GM19438 (cell line): ENCODE results near the gene ALG2.
A peak's percentile ranks its signal among the peaks of the same experiment; 100 is the strongest.

Experiments
- ATAC-seq: cut with Tn5 transposase; IDR thresholded peaks from one replicate; pipeline ENCODE4 v1.9.1; 2021; ENCODE audit warnings: low read depth; ENCODE audit not compliant: unreplicated experiment

The ALG2 gene

DNA sequence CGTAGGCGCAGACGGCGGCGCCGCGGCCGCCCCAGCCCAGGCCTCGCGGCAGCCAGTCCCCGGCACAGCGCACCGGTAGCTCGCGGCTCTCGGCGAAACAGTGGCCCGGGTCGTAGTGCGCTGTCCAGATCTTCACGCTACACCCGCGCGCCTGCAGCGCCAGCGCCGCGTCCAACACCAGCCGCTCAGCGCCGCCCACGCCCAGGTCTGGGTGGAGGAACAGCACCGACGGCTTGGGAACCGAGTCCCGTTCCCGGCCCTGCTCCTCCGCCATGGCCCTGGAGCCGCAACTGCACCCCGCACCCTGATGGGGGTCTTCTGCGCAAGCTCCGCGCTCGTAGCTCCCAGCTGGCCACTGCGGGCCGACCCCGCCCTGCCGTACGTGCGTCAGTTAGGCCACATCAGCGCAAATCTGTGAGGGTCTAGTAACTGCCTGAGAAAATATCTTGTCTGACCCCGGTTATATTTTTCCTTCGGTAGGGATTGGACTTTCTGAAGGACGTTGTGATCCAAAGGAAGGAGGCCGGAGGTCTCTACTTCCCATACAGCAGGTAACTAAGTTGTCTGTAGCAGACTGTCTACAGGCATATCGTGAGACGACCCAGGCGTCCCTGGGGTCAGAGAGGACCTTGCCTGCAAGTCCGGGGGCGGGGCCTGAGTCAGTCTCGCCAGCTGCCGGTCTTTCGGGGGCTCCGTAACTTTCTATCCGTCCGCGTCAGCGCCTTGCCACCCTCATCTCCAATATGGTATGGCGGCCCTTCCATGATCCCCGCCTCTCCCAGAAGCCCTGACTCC is at the start of gene ALG2, which contains the start of gene SEC61B:
TSS of gene ALG2 (minus strand) at position 322 of the 795 bp plus-strand sequence. CDS start at position 274, 48 bp downstream.
TSS of gene SEC61B (plus strand) at position 662 of the 795 bp plus-strand sequence. CDS start at position 744, 82 bp downstream.
- peak; percentile 88 for ATAC-seq

- ATAC-seq = no peak
These were observed 48.7 kb upstream of the ALG2 start for GRCh38 chr9:99270491-99270890.

GRCh38 chr9:99269416-99269815 is 47.7 kb upstream of the ALG2 start:
- no peak for ATAC-seq

DNA sequence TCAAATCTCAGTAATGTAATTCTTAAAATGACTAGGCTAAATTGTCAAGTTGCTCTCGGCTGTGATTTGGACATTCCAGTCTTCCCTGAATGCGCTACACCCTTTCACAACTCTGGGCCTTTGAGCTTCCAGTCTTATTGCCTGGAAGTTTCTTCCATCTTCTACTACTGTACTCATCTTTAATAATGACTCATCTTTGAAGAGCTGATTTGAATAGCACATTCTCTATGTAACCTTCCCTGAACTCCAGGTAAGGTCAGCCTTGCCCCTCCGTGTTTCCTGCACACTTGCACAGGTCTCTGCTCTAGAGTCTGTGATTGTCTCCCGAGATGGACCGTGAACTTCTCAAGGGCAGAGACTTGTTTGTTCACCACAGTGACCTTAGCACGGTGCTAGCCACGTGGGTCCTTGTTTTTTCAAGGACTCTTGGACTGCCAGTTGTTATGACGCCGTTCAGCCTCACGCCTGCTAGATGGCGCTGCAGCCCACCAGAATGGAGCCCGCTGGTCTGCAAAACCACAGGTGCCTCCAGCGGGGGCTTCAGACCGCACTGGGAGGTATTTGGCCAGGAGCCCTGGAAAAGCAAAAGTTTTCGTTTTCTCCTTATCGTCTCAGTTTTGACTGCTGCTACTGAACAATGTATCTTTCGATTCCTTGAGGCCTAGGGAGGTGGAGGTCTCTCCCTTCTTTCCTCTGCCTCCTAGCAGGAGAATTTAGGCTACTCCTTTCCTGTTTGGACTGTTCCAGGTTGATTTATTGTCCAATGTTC is 44.7 kb upstream of the ALG2 start:
- ATAC-seq = peak; percentile 57

DNA sequence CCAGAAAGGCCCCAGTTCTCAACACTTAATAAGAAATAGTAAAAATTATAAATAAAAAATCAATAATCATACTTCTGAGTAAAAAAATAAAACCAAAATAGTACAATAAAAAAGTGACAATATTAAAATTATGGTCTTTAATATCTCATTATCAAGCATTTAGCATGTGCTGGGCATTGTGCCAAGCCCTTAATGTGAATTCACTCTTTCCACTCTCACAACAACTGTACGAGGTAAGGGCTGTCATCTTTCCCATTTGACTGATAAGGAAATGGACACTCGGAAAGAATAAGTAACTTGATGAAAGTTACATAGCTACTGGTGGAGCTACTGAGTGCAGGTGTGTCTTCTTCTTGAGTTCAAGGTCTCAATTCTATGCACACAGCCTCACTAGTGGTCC is 43.9 kb upstream of the ALG2 start:
- ATAC-seq = no peak

DNA sequence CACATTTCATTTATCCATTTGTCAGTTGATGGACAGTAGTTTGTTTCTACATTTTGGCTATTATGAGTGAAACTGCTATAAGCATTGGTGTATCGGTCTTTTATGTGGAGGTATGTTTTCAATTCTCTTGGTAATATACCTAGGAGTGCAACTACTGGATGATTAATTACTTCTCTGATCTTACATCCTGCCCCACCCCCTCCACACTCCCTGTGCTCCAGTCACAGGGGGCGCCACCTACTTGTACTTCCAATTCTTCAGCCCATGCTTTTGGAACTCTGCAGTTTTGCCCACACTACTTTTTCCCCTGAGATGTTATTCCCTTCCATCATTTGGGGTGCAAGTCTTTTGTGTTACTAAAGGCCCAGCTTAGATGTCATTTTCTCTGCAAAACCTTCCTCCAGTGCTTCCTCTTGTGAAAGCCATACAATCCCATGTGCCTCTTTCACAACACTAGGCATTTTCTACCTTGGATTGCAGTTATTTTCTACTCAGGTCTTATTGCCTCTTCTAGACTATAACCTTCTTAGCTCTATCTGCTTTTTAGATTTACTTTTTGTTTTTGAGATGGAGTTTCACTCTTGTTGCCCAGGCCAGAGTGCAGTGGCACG is 42.4 kb upstream of the ALG2 start:
- no peak for ATAC-seq

DNA sequence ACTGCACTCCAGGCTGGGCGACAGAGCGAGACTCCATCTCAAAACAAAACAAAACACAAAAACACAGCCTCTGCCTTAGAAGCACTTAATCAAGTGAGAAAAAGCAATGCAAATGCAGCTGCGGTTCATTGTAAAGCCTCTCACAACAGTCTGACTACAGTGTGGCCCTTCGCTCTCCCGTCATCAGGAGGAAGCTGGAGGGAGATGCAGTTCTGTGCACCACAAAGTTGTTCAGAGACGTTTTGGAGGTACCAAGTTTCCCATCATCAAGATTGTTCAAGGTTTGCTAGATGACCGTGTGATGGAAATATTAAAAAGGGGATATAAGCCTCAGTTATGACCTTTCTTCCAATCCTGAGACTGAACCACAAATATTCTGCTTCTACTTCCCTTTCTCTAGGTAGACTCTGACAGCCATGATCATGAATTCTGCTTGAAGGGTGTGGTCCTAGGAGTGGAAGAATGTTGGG is 41.2 kb upstream of the ALG2 start:
- no peak for ATAC-seq

DNA sequence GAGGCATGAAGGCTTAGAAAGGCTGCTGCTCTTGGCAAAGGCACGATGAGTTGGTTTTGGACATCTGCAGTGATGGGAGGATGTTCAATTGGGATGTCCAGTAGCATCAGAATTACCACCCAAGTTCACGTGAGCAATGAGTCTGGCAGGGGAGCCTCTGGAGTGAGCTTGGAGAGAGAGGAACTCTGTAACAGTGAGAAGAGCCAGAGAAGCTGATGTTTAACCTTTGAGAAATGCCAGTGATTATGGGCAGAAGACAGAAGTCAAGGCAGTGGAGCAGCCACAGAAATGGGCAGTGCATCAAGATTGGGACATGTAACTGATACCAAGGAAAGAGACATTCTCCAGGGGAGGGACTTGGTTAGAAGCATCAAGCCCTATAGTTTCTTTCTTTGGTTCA is 40.2 kb upstream of the ALG2 start:
- no peak for ATAC-seq

GRCh38 chr9:99259231-99259918 is 37.6 kb upstream of the ALG2 start:
- peak; percentile 48 for ATAC-seq

GRCh38 chr9:99257723-99258389 is 36.1 kb upstream of the ALG2 start:
- ATAC-seq = no peak

- no peak for ATAC-seq
These were observed 33.9 kb upstream of the ALG2 start for GRCh38 chr9:99255651-99256050.

DNA sequence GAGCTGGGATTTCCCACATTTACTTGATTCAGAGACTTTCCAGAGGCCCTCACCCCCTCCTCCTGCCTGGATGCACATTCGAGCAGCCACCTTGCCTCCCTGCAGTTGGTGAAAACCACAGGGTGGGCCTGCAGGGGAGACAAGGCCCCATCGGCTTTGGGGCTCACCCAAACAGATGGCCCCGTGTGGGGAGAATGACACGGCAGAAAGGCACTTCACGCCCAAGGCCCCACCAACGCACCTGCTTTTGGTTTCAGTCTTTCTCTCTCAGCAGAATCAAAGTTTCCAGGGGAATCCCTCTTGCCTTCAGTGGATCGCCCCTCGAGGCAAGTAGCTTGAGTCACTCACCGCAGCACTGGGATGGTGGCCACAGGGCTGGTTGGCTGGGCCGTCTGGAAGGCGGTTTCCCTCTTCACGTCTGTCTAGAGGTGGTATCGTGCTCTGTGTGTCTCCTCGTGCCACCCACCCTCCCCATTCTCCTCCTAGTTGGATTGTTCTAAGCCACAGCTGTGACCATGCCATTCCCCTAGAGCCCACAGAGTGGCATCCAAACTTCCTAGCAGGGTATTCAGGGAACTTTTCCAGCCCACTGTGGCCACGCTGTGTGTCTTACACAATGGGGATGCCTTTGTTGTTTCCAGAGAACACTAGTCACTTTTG is 32.2 kb upstream of the ALG2 start:
- ATAC-seq = peak; percentile 83

- peak; percentile 25 for ATAC-seq
These were observed 31.4 kb upstream of the ALG2 start for GRCh38 chr9:99253134-99253533.

- ATAC-seq = no peak
These were observed 29.4 kb upstream of the ALG2 start for GRCh38 chr9:99251157-99251556.

- no peak for ATAC-seq
These were observed 27.9 kb upstream of the ALG2 start for GRCh38 chr9:99249619-99250018.

DNA sequence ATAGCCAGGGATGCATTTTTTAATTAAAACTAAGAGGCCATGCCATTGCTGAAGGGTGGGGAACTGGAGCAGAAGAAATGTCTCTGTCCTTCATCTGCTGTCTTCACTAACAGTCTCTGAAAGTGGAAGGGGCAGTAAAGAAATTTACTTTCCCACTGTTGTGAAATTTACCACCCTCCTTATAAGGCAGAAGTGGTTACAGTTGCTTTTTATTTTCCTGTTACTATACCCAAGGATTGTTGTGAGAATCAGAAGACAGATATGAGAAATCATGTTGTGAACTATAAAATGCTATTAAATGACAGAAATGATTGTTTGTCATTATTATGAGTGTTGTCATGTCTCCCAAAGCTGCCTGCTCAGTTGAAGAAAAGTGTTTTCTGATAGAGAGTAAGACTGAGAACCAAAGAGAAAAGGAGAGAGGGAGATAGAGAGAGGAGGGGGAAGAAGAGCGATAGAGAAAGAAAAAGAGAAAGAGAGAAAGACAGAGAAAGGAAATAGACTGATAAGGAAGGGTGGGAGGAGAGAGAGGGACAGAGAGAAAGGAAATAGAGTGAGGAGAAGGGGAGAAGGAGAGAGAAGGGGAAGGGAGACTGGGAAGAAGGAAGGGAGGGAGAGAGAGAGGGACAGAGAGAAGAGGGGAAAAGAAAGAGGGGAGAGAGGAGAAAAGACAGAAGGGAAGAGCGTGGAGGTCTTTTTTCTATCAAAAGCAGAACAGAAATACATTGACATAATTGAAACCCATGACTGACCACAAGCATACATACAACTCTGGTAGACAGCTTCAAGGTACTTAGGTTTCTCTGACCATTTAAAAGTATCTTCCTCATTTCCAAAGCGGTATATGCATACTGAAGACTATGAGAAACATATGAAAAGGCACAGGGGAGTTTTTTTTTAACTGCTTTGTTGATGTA is 22.9 kb upstream of the ALG2 start:
- peak; percentile 95 for ATAC-seq

GRCh38 chr9:99241106-99241505 is 19.4 kb upstream of the ALG2 start:
- ATAC-seq = no peak

DNA sequence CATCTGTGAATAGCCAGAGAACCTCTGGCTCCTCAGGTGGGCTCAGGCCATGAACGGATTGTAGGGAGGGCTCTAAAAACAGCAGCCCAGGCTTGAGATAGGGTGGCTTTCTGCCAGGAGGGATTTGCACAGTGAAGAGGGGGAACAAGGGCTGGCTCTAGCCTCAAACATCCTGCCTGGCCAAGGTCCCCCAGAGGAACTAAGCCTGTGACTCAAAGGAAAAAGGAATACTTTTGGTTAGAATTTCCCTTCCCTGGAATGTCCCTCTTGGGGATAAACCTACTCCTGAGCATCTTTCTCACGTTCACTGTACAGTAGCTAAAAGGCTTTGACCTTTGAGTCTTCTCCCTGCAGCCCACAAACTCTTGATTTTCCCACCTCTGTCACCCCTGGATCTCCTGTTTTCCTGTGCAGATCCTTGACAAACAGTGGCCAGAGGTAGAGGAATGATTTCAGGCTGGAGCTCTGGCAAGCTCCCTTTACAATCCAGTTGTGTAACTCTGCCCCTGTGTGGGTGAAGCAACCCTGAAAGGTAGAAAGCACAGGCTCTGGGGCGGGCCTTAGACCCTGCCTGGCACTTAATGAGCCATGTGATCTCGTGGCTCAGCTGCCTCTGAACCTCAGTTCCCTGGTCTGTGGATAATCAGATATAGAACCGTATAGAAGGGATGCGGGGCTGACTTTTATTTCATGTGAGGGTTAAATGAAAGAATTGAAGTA is 17.8 kb upstream of the ALG2 start:
- no peak for ATAC-seq
